SU-DHL-6 (cell line): Measurements from ENCODE around the gene OR2V1.

Source experiments
- CTCF ChIP-seq: fragments of 200-600 bp; sonication (generic); IDR thresholded peaks from one replicate; pipeline ENCODE4 v1.5.1; 2017; ENCODE audit warnings: antibody characterized with exemption, mild to moderate bottlenecking, low read length, moderate library complexity; ENCODE audit not compliant: insufficient read depth, poor library complexity, severe bottlenecking
- EZH2phosphoT487 ChIP-seq: fragments of 200-600 bp; sonication (generic), shearing (Covaris generic); conservative IDR thresholded peaks from 2 replicates; pipeline ENCODE4 v1.6.1; 2018; ENCODE audit warnings: mild to moderate bottlenecking, antibody characterized with exemption, low read length, moderate library complexity, mixed read lengths

DNA sequence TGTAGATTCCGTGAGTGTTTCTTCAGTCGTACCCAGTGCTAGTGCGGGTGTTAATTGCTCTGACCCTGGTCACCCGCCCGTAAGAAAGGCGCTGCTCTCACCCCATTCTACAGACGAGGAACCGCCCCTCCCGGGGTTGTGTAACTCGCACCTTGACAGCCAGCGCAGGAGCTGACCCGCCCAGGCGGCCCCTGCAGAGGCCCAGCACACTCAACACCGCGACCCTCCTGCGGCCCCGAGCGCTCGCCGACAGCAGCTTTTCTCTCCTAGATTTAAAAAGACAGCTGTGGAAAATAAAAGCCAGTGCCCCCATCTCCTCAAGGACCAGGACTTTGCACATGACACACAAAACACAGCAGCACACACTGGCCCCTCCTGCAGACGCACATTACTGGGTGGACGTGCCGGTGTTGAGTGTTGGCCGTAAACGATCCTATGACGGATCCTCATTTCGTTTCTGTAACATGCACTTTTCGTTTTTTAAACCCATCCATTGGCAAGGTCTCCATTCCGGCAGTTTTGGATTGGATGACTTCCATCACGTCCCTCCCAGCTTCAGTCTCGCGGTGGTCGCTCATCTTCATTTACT lies 39.4 kb upstream of the OR2V1 start:
- TF ChIP-seq CTCF = no peak
- TF ChIP-seq EZH2phosphoT487 = no peak
